Esophagus mucosa (tissue), 1 donor: ENCODE measurements around the gene FOLR3. TPM values are rescaled to one million over a fixed set of nuclear protein-coding genes. Genes with fewer than 3 reads are reported as not detected.
"Not testable (repeated sequence)": the region's sequence is repeated elsewhere in the genome, so short reads cannot be mapped to it uniquely, and the experiment has no call there.

Source experiments
- ATAC-seq: fragments of 200-7000 bp; cut with Tn5 transposase; one replicate; pipeline ENCODE4 v1.9.1; 2020
- total RNA-seq: library from RNA; stranded (reverse); gene quantifications from one replicate; pipeline ENCODE4 v1.2.4, GENCODE V29; 2023
- donor health status: DM: yes; HTN: yes; CAD: no.

FOLR3 gene
- not detected for total RNA-seq

GRCh38 chr11:72135473-72135872 lies at the start of gene FOLR3:
Gene FOLR3 (plus strand): TSS chr11:72135725. CDS start chr11:72135953, 228 bp downstream.
- not testable (repeated sequence) for ATAC-seq

GRCh38 chr11:72088076-72088808 lies 47.3 kb upstream of the FOLR3 start:
- peak; percentile 76 for ATAC-seq

DNA sequence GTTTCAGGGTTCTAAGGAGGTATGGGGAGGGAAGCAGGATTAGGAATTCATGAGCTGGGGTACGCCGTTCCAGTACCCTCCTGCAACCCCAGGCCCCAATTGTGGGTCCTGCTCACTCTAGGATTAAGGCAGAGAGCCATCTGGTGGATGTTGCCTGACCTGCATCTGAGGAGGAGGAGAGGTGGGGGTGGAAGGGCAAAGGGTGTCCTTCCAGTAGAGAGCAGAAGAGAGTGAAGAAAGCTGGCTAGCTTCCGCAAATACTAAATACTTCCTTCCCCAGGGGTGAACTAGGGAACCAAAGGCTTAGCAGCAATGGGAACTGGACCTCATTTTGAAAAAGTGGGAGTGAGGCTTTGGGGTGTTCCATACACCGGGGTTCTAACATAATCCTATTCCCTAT lies 44.2 kb upstream of the FOLR3 start:
- peak; percentile 82 for ATAC-seq

- no peak for ATAC-seq
These were observed 36.8 kb upstream of the FOLR3 start for GRCh38 chr11:72098741-72099140.

DNA sequence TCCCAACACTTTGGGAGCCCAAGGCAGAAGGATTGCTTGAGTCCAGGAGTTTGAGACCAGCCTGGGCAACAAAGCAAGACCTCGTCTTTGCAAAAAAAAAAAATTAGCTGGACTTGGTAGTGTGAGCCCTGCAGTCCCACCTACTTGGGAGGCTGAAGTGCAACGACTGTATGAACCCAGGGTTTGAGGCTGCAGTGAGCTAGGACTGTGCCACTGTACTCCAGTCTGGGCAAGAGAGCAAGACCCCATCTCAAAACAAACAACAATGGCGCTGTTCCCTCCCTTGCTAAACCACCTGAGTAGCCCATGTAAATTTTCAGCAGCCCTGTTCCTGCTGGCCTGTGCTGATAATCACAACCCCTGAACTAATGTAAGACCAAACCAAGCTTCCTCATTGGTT lies 35.5 kb upstream of the FOLR3 start:
- no peak for ATAC-seq

DNA sequence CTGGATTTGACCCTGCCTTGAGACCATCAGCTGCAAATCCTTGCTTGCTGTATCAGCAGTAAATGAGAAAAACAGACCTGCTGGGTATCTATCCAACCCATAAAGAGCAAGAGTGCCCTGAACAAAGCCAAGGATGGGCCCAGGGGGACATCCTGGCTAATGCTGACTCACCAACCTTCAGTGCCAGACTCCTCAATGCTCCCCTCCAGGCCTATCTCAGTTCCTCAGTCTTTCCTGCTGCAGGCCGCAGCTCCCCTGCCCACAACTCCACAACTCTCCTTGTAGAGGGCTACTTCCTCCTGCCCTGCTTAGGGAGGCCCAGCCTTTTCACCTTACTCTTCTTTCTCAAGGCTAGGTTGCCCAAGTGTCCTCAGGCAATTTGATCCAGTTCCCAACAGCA lies 35.1 kb upstream of the FOLR3 start:
- ATAC-seq: no peak

GRCh38 chr11:72102162-72102561 lies 33.4 kb upstream of the FOLR3 start:
- ATAC-seq: no peak

DNA sequence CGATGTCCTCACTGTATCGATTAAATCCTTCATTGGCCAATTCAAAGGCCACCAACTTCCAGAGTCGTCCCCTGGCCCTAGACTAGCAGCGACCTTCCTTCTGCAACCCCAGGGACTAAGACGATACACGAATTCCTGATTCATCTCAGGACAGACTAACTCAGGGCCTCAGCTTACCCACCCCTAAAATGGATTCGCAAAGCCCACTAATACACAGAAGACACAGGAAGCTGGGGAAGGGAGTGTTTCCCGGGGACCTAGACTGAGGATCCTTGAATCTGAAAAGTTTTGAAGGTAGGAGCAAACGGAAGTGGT lies 32.9 kb upstream of the FOLR3 start:
- ATAC-seq: no peak

GRCh38 chr11:72102946-72103753 lies 32.4 kb upstream of the FOLR3 start, which contains the start of gene LAMTOR1:
Gene LAMTOR1 (minus strand): TSS chr11:72103297. CDS start chr11:72103224, 73 bp downstream.
- peak; percentile 97 for ATAC-seq

GRCh38 chr11:72103754-72104167 lies 31.8 kb upstream of the FOLR3 start:
- ATAC-seq: no peak

DNA sequence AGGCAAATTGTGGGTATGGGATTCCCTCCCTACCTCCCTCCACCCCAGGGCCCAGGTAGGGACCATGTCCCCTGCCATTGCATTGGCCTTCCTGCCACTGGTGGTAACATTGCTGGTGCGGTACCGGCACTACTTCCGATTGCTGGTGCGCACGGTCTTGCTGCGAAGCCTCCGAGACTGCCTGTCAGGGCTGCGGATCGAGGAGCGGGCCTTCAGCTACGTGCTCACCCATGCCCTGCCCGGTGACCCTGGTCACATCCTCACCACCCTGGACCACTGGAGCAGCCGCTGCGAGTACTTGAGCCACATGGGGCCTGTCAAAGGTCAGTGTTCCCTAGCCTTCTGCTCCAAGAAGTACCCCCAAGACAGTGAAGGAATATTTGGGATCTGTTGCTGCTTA lies 29.6 kb upstream of the FOLR3 start, which contains the start of gene TOMT:
Gene TOMT (plus strand): TSS at position 37 of the 400 bp plus-strand sequence. CDS start 28 bp downstream, at position 65.
- ATAC-seq: no peak

GRCh38 chr11:72111300-72112142 lies 24.0 kb upstream of the FOLR3 start:
- no peak for ATAC-seq

DNA sequence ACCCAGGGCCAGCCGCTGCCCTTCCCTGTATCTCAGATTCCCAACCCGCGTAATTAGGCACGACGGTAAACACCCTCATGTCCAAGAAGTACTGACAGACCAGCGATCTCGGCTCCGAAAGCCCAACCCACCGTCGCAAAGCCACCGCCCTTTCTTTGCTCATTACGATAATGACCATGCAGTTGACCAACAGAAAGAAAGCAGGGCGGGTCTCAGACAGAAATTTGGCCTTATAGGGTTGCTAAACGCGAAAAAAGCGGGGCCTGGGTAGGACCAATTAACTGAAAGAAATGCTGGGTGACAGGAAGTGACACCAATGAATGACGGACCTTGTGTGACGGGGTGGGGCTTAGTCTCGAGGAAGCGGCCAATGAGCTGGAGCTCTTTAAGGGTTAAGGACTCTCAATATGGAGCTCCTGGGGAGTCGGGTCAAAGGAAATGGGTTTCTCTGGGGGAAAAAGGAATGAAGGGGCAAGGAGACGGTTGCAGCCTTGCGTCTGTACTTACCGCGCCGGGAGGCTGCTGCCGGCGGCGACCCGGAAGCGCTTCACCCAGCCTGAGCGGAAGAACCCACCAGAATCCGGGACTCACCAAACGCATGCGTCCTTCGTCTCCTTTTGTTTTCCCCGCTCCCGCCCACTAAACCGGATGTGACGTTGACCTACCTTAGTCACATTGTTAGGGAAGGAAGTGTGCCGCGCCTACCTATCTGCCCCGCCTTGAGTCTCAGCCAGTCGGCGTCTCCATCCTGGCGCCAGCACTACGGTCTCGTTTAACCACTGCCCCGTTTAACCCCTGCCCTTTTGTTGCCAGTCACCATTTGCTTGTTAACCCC lies 23.2 kb upstream of the FOLR3 start, which contains the start of gene ANAPC15:
Gene ANAPC15 (minus strand): TSS at position 553 of the 835 bp plus-strand sequence. CDS start 1,419 bp downstream, outside the sequence.
- ATAC-seq: peak; percentile 92

- peak; percentile 1 for ATAC-seq
These were observed 22.3 kb upstream of the FOLR3 start for GRCh38 chr11:72112978-72113808.

- no peak for ATAC-seq
These were observed 21.0 kb upstream of the FOLR3 start for GRCh38 chr11:72114570-72114969.

DNA sequence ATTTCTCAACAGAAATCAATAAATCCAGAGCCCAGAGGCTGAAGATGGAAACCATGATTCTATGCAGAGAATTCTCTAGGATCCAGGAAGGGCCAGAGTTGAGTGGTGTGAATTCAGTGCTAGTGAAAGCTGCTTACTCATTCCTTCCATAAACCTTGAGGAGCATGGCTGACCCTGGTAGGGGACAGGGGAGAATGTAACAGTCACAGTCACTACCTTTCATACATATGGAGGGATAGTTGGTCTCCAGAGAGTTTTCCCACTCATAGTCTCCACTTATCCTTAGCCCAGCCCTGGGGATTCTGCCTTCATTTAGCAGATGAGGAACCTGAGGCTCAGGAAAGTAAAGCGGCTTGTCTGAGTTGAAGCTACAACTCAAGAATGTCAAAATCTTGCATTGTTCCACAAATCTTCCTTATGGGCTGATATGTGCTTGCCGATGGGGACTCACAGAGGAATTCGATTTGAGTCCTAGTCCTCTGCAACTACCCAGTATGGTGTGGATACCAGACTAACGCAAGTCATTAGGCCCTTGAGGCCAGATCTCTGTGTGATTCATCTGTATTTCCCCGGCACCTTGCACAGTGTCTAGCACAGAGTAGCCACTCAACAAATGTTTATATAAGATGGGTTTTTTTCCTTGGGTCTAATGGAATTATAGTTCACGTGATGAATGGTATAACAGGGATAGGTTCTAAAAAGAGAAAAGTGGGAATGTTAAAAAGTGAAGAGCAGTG lies 19.3 kb upstream of the FOLR3 start:
- ATAC-seq: no peak

DNA sequence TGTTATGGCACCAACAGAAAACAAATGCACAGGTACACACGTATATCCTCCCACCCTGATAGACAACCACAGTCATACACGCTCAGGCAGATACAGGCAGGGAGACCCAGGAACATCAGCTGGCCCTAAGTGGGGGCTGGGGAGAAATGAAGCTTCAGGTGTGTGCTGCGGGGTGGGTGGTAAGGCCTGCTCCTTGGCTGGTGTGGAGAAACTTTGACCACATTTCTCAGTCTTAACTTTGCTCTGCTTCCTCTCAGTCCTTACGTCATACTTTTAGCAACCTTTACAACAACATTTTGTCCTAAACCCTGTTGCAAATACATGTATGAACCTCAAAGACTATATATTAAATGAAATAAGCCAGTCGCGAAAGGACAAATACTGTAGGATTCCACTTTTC lies 16.3 kb upstream of the FOLR3 start:
- ATAC-seq: no peak

DNA sequence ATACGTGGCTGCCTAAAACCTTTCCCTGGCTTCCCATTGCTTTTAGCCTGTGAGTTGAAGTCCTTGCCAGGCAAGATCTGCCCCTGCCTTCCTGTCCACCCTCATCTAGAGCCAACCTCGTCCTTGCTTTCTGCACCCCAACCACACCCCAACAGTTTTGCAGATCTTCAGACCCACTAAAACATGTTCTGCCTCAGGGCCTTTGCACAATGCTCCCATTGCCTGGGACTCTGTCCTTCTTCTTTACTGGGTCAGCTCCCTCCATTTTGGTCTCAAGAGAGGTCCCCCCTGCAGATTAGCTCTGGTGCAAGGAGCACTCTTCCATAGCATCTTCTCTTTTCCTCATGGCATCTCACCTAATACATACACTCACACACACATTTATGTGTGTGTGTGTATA lies 14.6 kb upstream of the FOLR3 start:
- ATAC-seq: no peak

DNA sequence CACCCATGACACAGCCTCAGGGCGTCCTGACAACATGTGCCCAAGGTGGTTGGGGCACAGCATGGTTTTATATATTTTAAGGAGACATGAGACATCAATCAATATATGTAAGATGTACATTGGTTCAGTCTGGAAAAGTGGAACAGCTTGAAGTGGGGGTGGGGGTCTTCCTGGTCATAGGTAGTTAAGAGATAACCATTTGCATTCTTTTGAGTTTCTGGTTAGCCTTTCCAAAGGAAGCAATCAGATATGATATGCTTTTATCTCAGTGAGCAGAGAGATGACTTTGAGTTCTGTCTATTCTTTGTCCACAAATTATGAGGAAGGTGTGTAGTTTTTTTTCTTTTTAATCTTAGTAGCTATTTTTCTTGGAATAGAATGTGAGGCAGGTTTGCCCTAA lies 12.9 kb upstream of the FOLR3 start:
- ATAC-seq: no peak

DNA sequence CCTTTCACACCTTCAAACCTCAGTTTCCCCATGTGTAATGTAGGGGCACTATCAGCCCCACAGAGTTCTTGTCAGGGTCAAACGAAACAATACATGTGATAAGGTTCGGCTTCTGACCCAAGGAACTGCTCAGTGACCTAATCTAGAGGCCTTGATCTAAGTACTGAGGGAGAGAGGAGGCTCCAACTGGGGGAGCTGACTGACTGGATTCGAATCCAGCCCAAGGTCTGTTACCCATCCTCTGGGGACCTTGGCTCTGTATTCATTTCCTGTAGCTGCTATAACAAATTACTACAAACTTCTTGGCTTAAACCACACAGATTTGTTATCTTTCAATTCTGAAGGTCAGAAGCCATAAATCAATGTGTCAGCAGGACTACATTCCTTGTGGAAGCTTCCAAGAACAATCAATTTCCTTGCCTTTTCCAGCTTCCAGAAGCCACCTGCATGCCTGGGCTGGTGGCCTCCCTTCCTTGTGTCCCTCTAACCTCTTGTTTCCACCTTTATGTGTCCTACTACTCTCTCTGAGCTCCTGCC lies 12.3 kb upstream of the FOLR3 start:
- no peak for ATAC-seq
